Lower leg skin (tissue), 4 donors: ENCODE results near the gene MIPEP. TPM values are rescaled to one million over a fixed set of nuclear protein-coding genes. Genes with fewer than 3 reads are reported as not detected.
"Not testable (repeated sequence)": the region's sequence is repeated elsewhere in the genome, so short reads cannot be mapped to it uniquely, and the experiment has no call there.

Source experiments
- DNase-seq, 2 donors: peaks; one replicate each; pipeline ENCODE4 v3.0.0-alpha.2; 2019; ENCODE audit warnings: low spot score in 2 of 2
- H3K4me3 ChIP-seq: fragments of 200-600 bp; sonication (generic); 2 replicates; pipeline ENCODE4 v1.5.1; 2017; ENCODE audit warnings: mild to moderate bottlenecking, low read depth; ENCODE audit not compliant: poor library complexity, severe bottlenecking
- CTCF ChIP-seq, 3 donors: fragments of 450-650 bp; IDR thresholded peaks; one replicate each; pipeline ENCODE4 v1.5.1; 2016; ENCODE audit warnings: antibody characterized with exemption in 3 of 3, mild to moderate bottlenecking in 3 of 3, moderate library complexity in 2 of 3
- POLR2A ChIP-seq, 2 donors: fragments of 450-650 bp; IDR thresholded peaks; one replicate each; pipeline ENCODE4 v1.6.1; 2016 to 2017; ENCODE audit warnings: antibody characterized with exemption in 2 of 2, mild to moderate bottlenecking in 1 of 2, moderate library complexity in 1 of 2
- WGBS, 2 donors: methylation state at CpG; one replicate each; pipeline ENCODE4 v1.1.5; 2018; 5-methylcytosine and 5-hydroxymethylcytosine counted together
- intact Hi-C: fragments of 100-400 bp; cut with DNase I; formaldehyde crosslinking; loops from one replicate; pipeline ENCODE4 v1.15.0; 2023; ENCODE audit warnings: low total_unique reads
- total RNA-seq, 4 donors: library from RNA; depleted of rRNA; stranded (reverse); fragments of >200 nt; gene quantifications; one replicate each; pipeline ENCODE4 v1.1.0, GENCODE V29; 2016

Gene MIPEP
- total RNA-seq, 4 donors from 2014 or later, result 22.8 to 50.4 (median 32.5) TPM

GRCh38 chr13:23748109-23748990 lies 140.8 kb downstream of the MIPEP start:
- H3K4me3 ChIP-seq, result no peak overlapping the region
- 50 to 54% methylated on average over 7 of the region's 7 CpGs for WGBS, 2 donors
- DNase-seq, result no peak
- TF ChIP-seq POLR2A (IDR thresholded peaks at IDR 0.05) (no peak), CTCF (IDR thresholded peaks at IDR 0.05) (no peak)
- intact Hi-C loops, result no loop called here

GRCh38 chr13:23746141-23746540 lies 143.1 kb downstream of the MIPEP start:
- H3K4me3 ChIP-seq, DNase-seq, intact Hi-C loops: not testable (repeated sequence)
- WGBS, 2 donors, result 76 to 80% methylated on average over 5 of the region's 5 CpGs

DNA sequence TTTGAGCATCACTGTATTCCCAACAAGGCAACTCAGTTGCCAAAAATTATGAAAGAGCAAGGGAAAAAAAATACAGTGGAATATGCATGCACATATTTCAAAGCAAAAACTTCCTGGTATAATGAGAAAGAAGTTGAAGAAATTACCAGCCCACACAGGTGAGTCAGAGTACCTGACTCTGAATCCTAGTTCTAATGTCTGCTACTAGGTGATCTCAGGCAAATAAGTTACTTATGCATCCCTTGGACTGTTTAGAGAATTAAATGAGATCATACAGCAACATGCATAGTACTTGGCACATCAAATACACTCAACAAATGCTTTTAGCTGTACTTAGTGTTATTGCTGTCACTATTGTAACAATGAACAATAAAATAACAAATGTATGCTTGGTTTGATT lies 144.9 kb downstream of the MIPEP start:
- intact Hi-C loops, result no loop called here
- no peak overlapping the region for H3K4me3 ChIP-seq
- DNase-seq, result no peak
- TF ChIP-seq CTCF (IDR thresholded peaks at IDR 0.05) (no peak), POLR2A (IDR thresholded peaks at IDR 0.05) (no peak)

DNA sequence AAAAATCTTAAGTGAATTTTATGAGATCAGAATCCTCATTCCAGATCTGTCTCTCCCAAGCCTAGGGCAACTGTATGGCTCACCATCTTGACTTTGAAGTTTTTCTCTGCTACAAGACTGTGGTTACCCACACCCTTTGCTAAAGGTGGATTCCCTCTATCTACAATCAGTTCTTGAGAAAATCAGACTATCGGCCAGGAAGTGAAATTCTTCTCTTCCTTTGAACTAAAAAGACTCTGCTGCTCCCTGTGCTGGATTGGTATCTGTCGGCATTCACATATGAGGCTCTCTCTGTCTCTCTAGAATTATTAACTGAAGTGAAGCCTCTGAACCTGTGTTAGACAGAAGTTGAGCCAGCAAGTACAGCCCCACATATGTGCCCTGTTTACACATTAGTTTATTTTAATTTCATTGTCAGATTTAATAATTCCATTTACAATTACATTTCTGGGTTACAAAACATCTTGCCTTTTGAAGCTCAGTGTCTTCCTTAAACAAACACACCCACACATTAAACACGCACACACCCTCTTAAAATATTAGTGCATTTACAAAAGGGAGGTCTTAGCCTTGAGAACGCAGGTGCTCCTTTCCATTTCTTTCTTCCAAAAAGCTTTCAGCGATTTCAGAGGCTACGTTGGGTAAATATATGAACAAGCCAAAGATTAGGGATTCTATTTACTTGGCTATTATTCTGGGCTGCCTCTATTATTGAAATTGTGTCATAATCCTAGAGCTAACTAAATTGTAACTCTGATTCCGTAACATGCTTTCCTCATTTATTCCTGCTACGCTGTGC lies 145.7 kb downstream of the MIPEP start:
- no peak overlapping the region for H3K4me3 ChIP-seq
- no peak for DNase-seq
- intact Hi-C loops, result no loop called here
- TF ChIP-seq POLR2A (IDR thresholded peaks at IDR 0.05), result no peak
- no peak for TF ChIP-seq CTCF (IDR thresholded peaks at IDR 0.05)
- WGBS, 2 donors, result 43 to 54% methylated on average over 8 of the region's 8 CpGs

- no peak for DNase-seq
- intact Hi-C loops, result no loop called here
- no peak for TF ChIP-seq POLR2A (IDR thresholded peaks at IDR 0.05)
- no peak for TF ChIP-seq CTCF (IDR thresholded peaks at IDR 0.05)
- H3K4me3 ChIP-seq, result no peak overlapping the region
- 68 to 70% methylated on average over 4 of the region's 4 CpGs for WGBS, 2 donors
These were observed 147.2 kb downstream of the MIPEP start for GRCh38 chr13:23741879-23742510.

GRCh38 chr13:23740002-23740401 lies 149.2 kb downstream of the MIPEP start:
- 49 to 60% methylated on average over 4 of the region's 4 CpGs for WGBS, 2 donors
- no peak for TF ChIP-seq CTCF (IDR thresholded peaks at IDR 0.05)
- TF ChIP-seq POLR2A (IDR thresholded peaks at IDR 0.05), result no peak
- no peak for DNase-seq
- H3K4me3 ChIP-seq, result no peak overlapping the region
- intact Hi-C loops, result no loop called here
